D721Med (cell line): Measurements from ENCODE around the gene NTRK2.

Experiments
- DNase-seq: peaks from one replicate; pipeline ENCODE4 v3.0.0; 2011; ENCODE audit warnings: low spot score; ENCODE audit not compliant: insufficient read length
- FAIRE-seq: peaks from 2 replicates; lab custom pipeline; 2011; peaks lifted over from hg19 to GRCh38; lab: Jason Lieb, UNC
- TF ChIP-seq, protein P1 (sequence below): IDR thresholded peaks from 2 replicates; pipeline ENCODE4 v1.5.1; 2012; ENCODE audit warnings: mild to moderate bottlenecking, control low read depth; ENCODE audit not compliant: insufficient read depth; ENCODE audit errors: missing control alignments

Gene NTRK2

DNA sequence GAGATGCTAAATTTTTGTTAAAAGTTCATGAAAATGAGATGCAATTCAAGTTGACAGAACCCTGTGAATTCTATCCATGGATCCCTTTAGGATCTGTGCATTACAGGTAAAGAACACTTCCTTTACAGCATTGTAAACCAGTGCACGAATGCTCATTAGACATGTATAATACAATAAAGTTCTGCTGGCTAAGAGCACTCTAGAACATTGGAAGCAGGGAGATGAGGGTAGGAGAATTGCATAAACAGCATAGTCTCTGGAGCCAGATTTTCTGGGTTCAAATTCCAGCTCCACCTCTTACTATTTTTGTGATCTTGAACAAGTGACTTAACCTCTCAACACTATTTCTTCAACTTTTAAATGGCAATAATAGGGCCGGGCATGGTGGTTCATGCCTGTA lies 300.2 kb downstream of the NTRK2 start:
- TF ChIP-seq, protein P1, sequence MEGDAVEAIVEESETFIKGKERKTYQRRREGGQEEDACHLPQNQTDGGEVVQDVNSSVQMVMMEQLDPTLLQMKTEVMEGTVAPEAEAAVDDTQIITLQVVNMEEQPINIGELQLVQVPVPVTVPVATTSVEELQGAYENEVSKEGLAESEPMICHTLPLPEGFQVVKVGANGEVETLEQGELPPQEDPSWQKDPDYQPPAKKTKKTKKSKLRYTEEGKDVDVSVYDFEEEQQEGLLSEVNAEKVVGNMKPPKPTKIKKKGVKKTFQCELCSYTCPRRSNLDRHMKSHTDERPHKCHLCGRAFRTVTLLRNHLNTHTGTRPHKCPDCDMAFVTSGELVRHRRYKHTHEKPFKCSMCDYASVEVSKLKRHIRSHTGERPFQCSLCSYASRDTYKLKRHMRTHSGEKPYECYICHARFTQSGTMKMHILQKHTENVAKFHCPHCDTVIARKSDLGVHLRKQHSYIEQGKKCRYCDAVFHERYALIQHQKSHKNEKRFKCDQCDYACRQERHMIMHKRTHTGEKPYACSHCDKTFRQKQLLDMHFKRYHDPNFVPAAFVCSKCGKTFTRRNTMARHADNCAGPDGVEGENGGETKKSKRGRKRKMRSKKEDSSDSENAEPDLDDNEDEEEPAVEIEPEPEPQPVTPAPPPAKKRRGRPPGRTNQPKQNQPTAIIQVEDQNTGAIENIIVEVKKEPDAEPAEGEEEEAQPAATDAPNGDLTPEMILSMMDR: no peak
- FAIRE-seq: no peak
- DNase-seq: no peak

DNA sequence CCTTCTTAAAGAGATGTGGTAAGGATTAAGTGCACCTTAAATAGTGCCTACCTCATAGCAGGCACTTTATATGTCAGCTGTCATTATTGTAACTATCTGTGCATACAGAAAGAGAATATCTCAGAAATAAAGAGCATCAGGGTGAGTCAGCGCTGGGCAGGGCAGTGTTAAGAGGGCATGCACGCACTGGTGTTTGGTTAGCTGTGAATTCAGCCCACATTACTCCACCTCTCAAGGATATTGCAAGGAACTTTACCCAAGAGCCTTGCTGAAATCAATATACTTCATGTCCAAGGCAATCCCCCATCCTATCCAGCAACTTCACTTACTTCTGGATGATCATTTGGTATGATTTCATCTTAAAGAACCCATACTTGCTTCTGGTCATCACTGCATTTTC lies 300.9 kb downstream of the NTRK2 start:
- FAIRE-seq (no peak), DNase-seq (no peak)
- TF ChIP-seq, protein P1: no peak

DNA sequence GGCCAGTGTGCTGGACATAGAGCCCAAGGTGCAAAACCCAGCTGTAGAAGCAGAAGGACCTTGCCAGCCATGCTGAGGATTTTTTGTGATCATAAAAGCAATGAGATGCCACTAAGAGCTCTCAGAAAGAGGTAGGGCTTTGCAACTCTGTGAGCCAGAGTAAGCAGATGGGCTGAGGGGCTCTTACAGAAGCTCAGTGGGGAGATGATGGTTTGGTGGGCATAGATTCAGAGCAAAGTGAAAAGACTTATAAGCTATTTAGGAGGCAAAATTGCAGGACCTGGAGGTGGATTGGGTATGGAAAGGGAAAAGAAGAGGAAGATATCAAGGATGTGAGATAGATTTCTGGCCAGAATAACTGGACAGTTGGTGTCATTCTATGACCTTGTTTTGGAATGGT lies 302.0 kb downstream of the NTRK2 start:
- TF ChIP-seq, protein P1: no peak
- FAIRE-seq: no peak
- DNase-seq: no peak

DNA sequence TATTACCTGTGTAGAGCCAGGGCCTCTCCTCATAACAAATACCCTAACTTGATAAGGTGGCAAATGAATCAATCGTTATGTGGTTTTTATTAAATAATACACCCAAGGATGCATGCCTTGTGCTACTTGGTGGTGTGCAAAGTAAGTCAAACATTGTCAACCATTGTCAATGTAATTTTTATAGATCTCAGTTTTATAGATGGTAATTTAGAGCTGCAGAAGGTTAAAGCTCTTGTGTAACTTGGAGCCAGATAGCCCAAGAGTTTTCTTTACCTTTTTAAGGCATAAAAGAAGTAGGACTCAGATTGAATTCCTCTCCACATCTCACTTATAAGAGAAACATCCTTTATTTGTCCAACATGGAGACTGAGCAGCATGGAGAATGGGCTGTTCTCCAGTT lies 304.7 kb downstream of the NTRK2 start:
- DNase-seq (no peak), FAIRE-seq (no peak)

DNA sequence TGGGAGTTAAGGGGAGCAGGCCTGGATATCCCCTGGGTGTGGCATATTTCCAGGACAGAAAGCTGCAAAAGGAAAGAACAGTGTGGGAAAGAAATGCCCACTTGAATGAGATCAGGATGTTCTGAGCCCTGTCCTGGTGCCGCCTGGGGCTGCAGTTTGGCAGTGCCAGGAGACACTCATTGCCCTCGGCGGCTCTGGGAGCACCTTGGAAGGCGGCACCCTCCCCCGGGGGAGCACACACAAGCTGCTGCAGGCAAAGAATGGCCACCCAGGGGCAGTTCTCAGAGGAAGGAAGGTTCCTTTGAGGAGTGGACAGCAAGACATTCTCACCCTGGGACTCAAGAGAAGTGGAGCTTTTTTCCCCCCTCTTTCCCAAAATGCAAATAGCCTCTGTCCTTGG lies 305.3 kb downstream of the NTRK2 start:
- no peak for FAIRE-seq
- no peak for DNase-seq
- TF ChIP-seq, protein P1: no peak

More for the DNA sequence above, 304.7 kb downstream of the NTRK2 start:
- TF ChIP-seq, protein P1: no peak

DNA sequence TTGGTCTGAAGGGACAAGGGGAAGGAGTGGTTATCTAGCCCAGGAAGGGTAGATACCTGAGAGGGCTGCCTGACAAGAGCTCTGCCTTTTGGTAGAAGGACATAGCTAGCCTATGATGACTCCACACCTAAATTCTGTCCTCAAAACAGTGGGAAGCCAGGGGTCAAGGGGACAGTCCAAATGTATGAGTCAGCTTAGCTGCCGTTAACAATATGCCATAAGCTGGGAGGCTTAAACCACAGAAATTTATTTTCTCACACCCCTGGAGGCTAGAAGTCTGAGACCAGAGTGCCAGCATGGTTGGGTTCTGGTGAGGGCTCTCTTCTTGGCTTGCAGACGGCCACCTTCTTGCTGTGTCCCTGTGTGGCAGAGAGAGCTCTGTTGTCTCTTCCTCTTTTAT lies 306.4 kb downstream of the NTRK2 start:
- FAIRE-seq: no peak
- TF ChIP-seq, protein P1: no peak
- no peak for DNase-seq

DNA sequence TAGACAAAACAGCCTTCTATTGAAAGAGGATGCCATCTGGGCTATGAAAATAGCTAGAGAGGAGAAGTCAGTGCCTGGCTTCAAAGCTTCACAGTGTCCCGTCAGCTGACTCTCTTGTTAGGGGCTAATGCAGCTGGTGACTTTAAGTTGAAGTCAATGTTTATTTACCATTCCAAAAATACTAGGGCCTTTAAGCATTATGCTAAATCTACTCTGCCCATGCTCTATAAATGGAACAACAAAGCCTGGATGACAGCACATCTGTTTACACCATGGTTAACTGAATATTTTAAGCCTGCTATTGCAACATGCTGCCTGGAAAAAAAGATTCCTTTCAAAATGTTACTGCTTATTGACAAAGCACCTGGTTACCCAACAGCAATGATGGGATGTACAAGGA lies 309.1 kb downstream of the NTRK2 start:
- DNase-seq (no peak), FAIRE-seq (no peak)
- TF ChIP-seq, protein P1: no peak
